NCI-H82 (cell line): Measurements from ENCODE around the gene RARS1.
A peak's percentile ranks its signal among the peaks of the same experiment; 100 is the strongest.
"Not testable (repeated sequence)": the region's sequence is repeated elsewhere in the genome, so short reads cannot be mapped to it uniquely, and the experiment has no call there.

Experiments used
- DNase-seq: peaks from one replicate; lab custom pipeline; 2025; lab: John Stamatoyannopoulos, UW

The RARS1 gene

GRCh38 chr5:168481330-168481788, 4.9 kb upstream of the RARS1 start:
- peak; percentile 5 for DNase-seq

- no peak for DNase-seq
These were observed 3.9 kb upstream of the RARS1 start for GRCh38 chr5:168482361-168482760.

GRCh38 chr5:168489059-168489458, 2.8 kb downstream of the RARS1 start:
- no peak for DNase-seq

- DNase-seq, result no peak
These were observed 7.8 kb downstream of the RARS1 start for GRCh38 chr5:168494057-168494555.

GRCh38 chr5:168502563-168503237, 16.4 kb downstream of the RARS1 start:
- DNase-seq, result no peak

GRCh38 chr5:168513861-168514428, 27.7 kb downstream of the RARS1 start:
- DNase-seq, result no peak

- DNase-seq, result no peak
These were observed 39.6 kb downstream of the RARS1 start for GRCh38 chr5:168525856-168526255.

GRCh38 chr5:168527756-168528295, 41.6 kb downstream of the RARS1 start:
- no peak for DNase-seq

- peak; percentile 77 for DNase-seq
These were observed 42.5 kb downstream of the RARS1 start, which contains the start of gene FBLL1 for GRCh38 chr5:168528521-168529373. FBLL1 (plus strand) TSS chr5:168529305; CDS start chr5:168529505, 200 bp downstream.

- peak; percentile 23 for DNase-seq
These were observed 43.3 kb downstream of the RARS1 start for GRCh38 chr5:168529374-168530234.

- no peak for DNase-seq
These were observed 44.4 kb downstream of the RARS1 start for GRCh38 chr5:168530621-168531150.

GRCh38 chr5:168531191-168531590, 44.9 kb downstream of the RARS1 start:
- DNase-seq, result no peak

- DNase-seq, result peak; percentile 83
These were observed 46.0 kb downstream of the RARS1 start for GRCh38 chr5:168531987-168532864.

- not testable (repeated sequence) for DNase-seq
These were observed 48.1 kb downstream of the RARS1 start for GRCh38 chr5:168534351-168534750.

GRCh38 chr5:168537176-168537575, 50.9 kb downstream of the RARS1 start:
- no peak for DNase-seq

- no peak for DNase-seq
These were observed 63.3 kb downstream of the RARS1 start for GRCh38 chr5:168549554-168549953.

GRCh38 chr5:168550656-168551055, 64.4 kb downstream of the RARS1 start:
- no peak for DNase-seq

- no peak for DNase-seq
These were observed 65.9 kb downstream of the RARS1 start for GRCh38 chr5:168552146-168552545.

- DNase-seq, result no peak
These were observed 67.3 kb downstream of the RARS1 start for GRCh38 chr5:168553377-168554130.
